Superior temporal gyrus (tissue), 1 donor: ENCODE results near the gene TLE1.
"Not testable (repeated sequence)": the region's sequence is repeated elsewhere in the genome, so short reads cannot be mapped to it uniquely, and the experiment has no call there.

Experiments used
- DNase-seq: peaks from one replicate; pipeline ENCODE4 v3.0.0-alpha.2; 2016; ENCODE audit errors: extremely low spot score

Gene TLE1

DNA sequence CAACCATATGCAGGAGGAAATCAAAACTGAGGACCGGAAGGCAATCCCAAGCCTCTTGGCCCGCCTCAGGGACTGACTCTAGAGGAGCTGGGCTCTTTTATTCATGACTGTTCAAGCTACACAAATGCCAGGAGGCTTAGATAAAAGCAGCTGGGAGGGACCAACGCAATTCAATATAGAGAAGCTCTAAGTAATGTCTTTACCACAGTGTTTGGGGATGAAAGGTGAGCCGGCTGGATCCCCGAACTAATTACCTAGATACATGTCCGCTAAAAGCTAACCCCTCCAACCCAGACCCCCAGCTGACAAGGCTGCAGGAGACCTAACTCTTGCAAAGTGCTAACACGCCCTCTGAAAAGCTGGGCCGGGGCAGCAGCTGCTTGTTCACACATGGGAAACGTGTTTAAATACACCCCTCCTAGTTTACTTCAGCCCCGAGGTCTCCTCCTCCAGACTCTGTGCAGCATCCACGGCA is 67.5 kb downstream of the TLE1 start:
- no peak for DNase-seq

DNA sequence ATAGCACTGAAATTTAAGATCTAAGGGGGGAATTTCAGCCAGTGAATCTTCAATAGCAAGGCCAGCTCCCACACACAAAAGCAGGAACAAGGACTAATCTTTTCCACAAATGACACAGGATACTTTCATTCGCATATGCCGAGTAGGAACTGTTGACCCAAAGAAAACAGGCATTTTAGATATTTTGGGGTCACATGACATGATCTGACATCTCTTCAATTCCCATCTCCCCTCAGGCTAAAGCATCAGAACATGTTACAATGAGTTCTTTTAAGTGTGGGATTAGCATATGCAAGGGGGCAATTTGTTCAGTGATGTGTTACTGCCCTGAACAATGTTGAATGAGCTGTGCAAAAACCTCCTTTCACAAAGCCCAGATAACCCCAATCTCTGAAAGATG is 68.2 kb downstream of the TLE1 start:
- no peak for DNase-seq

DNA sequence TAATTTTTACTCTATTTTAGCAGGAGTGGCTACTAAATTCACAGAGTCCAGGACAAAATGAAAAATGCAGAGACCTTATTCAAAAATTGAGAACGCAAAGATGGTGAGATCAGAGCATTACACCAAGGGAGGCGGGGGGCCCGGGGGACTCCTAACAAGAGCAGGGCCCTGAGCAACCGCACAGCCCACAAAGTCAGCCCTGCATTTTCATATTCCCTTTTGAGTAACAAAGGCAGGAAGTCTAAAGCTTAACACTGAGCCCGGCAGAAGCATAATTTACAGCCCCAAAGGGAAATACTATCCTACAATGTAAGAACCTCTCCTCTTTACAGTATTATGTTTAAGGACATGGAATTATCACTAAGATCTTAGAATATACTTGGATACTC is 69.4 kb downstream of the TLE1 start:
- no peak for DNase-seq

DNA sequence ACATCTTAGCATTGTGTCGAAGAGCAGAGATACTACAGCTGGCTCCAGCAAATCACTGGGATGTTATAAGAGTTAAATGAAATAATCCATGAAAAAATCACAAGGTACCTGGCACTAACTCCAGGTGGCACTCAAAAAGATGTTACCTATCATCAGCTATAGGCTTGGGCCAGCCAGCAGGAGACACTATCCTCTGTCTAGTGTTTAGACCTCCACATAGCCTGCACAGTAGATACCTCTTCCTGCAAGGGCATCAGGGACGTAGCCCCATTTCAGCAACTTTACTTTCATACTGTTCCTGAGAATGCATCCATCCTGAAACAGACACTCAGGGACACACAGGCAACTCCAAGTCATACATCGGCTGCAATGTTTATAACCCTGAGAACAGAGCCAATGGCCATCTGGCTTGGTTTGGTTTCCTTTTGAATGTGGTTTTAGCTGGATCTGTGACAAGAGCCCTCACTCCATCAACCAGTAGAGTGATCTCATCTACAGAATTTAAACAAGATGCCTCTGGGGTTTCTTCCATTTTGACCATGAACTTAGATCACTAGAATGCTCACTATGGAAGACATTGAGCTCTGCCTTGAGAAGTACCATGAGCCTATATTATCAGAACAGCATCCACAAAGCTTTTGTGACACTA is 69.9 kb downstream of the TLE1 start:
- DNase-seq = no peak

DNA sequence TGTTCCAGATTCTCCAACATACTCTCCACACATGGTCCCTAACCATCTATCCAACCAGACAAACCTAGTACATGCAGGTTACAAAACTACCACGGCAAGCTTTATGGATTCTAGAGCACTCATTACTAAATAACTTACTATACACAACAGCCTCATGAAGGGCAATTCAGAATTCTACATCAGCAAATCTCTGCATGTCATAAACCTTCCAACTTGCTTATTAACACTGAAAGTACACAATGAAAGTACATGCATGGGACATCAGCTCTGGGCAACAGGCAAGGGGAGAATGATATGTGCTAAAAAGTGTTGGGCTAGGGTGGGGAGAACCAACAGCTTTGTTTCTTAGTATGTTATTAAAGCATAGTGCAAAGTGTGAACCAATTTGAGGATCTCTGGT is 70.4 kb downstream of the TLE1 start:
- DNase-seq = no peak

DNA sequence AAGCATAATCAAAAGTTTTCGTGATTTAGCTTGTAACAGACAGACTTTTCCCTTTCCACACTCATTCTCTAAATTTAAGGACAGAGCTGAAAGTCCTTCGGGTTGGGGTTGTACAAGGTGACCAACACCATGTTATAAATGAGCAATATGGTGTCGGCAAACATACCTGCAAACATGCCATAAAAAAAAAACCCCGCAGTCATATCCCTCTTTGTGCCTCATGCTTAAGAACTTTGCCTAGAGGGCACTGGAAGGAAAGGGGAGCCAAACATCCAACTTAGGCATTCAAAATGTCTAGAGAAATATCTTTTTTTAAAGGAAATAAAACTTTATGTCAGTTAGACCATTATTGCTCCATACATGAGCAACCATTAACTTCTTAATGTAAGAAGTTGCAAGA is 73.2 kb downstream of the TLE1 start:
- no peak for DNase-seq

DNA sequence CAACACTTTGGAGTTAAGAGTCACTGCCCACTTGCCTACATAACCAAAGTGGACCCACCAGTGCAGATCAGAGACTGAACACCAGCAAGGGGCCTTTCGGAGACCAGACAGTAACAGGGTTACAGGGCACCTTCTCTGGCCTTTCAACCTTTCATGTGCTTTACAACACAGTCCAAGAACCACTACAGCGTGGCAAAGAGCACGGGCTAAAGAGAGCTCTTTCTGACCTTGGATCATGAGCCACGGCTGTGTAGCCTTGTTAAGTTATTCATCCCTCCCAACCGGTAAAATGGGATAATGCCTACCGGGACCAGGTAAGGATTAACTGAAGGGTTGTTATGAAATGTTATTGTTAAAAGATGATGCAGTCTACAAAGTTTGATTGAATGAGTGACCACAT is 75.0 kb downstream of the TLE1 start:
- DNase-seq = no peak

DNA sequence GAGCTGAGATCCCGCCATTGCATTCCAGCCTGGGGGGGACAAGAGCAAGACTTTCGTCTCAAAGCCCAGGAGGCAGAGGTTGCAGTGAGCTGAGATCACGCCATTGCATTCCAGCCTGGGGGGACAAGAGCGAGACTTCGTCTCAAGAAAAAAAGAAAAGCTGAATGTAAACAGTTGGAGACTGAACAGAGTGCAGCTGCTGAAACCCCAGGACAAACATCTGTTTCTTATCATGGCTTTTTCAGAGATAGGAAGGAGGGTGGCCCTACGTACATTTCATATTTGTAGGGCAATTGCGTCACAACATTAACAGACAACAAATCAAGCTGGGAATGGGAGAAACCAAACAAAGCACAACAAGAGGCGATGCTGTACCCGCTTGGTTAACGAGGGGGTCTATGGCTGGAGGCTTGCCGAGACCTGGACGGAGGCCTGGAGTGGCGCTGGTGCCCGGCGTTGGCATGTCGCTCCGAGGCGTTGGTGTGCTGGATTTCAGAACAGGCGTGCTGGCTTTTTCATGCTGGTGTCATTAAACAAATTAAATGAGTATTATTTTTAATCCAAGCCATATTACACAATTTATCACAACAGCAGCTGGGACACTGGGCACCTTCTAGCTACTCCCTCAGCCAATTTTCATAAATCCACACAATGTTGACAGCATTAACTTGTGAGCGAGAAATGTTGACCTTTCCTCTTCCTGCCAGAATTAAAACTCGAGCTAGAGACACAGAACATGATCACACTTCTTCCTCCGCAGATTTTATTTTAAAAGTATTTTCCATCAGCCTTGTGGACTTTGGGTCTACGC is 76.1 kb downstream of the TLE1 start:
- DNase-seq = no peak

DNA sequence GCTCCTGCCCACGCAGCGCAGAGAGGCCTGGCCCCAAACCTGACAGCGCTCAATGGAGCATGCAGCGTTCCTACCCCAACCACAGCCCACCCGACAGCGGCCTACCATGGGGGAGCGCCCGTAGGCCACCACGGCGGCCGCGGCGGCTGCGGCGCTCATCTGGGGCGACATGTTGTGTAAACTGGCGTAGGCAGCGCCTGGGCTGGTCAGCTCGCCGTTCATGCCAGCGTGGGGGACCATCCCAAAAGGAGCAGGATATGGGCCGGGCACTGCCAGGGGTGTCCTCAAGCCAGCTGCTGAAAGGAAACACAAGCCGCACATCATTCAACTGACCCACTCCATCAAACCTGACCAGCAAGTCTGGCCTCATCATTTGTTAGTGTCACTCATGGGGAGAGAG is 77.7 kb downstream of the TLE1 start:
- DNase-seq = no peak

DNA sequence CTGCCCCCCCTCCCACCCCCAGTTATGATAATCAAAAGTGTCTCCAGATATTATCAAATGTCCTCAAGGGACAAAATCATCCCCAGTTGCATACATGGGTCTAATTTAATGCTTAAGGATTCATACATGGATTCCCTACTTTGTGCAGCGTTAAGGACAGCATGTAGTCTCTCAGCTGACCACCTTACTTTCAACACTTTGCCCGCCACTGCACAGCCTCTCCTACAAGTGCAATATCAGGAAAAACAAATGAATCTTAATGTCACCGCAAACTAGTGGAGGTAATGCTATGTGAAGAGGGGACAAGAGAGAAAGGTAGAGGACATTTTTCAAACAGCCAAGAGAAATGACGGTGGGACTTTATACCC is 78.6 kb downstream of the TLE1 start:
- no peak for DNase-seq

DNA sequence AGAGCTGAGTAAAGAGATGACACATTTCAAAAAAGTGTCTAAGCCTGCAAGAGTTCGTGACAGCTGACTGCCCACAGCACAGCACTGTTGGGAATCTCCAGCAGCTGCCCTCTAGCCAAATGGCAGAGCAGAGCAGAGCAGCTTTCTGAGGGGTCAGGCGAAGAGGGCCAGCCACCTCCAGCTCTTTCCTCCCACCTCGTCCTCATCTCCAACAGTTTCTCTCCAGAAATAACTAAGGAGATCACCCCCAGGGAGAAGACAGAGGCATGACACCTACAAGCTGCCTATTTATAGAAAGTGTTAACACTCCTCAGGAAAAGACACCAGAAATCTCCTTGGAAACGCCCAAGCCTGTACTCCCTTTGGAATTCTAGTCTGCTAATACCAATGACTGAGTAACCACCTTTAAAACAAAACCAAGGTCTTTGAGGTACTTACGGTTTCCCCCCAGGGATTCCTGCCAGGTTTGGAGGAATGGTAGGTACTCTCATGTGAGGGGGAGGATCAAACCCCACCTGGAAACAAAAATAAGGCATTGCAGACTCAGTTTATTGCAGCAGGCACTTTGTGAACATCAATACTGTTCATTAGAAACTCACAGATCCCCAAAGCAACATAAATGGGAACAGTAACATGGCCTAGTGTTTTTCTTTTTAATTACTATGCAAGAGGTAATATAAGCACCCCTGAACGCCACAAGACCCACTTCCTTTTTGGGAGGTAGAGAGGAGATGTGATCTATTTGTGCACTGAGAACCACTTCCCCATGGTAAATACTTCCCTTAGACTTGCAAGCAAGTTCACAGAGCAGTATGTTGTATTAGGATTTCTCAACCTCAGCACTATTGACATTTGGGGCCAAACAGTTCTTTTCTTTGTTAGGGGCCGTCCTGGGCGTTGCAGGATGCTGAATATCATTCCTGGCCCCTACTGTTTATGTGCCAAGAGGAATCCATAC is 79.3 kb downstream of the TLE1 start:
- peak; percentile 40 for DNase-seq

DNA sequence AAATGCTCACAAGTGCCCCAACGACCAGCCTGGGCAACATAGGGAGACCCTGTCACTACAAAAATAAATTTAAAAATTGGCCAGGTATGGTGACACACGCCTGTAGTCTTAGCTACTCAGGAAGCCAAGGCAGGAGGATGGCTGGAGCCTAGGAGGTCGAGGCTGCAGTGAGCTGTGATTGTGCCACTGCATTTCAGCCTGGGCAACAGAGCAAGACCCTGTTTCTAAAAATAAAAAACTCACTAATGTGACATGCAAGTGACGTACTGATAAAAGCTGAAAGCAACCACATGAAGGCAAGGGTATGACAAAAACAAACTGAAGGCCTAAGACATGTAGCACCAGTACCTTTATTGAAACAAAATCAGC is 81.1 kb downstream of the TLE1 start:
- no peak for DNase-seq

DNA sequence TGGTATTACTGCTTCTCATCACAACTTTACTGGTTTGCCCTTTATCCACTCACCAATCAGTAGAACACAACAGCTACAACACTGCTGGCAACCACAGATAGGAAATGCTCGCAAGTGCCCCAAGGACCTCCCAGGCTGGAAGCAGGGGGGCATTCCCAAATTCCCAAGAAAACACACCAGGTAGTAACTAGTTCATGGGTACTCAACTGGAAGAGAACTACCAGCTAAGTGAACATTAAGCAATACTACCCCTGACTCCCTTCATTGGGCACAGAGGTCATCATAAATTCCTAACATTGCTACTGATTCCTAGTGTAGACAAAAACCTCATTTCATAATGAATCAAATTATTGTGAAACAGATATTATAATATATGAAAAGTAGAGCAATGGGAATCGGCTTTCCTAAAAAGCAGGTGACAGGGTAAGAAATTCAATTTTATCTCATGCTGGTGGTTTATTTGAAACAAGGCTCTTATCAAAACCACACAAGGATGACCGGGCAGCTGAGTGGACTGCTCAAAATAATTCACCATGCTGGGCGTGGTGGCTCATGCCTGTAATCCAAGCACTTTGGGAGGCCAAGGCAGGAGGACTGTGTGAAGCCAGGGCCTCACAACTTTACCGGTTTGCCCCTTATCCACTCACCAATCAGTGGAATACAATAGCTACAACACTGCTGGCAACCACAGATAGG is 81.6 kb downstream of the TLE1 start:
- DNase-seq = no peak

DNA sequence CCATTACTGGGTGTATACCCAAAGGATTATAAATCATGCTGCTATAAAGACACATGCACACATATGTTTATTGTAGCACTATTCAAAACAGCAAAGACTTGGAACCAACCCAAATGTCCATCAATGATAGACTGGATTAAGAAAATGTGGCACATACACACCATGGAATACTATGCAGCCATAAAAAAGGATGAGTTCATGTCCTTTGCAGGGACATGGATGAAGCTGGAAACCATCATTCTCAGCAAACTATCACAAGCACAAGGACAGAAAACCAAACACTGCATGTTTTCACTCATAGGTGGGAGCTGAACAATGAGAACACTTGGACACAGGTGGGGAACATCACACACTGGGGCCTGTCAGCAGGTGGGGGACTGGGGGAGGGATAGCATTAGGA is 83.1 kb downstream of the TLE1 start:
- not testable (repeated sequence) for DNase-seq

DNA sequence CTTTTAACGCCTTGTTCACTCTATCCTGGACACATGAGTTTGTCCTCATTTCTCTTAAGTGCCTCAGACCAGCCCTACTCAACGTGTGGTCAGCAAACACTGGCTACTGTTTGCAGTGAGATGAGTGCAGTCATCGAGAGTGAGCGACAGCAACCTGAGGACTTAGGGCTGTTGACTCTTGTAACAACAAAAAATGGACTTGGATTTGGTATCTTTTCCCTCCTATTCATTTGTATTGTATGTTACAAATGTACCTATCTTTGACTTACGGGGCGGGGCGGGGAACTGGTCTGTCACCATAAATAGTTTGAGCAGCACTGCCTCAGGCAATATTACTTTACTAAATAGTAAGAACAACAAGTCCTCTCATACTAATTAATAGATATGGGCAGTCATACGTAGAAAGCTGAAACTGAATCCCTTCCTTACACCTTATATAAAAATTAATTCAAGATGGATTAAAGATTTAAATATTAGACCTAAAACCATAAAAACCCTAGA is 84.1 kb downstream of the TLE1 start:
- DNase-seq = no peak

DNA sequence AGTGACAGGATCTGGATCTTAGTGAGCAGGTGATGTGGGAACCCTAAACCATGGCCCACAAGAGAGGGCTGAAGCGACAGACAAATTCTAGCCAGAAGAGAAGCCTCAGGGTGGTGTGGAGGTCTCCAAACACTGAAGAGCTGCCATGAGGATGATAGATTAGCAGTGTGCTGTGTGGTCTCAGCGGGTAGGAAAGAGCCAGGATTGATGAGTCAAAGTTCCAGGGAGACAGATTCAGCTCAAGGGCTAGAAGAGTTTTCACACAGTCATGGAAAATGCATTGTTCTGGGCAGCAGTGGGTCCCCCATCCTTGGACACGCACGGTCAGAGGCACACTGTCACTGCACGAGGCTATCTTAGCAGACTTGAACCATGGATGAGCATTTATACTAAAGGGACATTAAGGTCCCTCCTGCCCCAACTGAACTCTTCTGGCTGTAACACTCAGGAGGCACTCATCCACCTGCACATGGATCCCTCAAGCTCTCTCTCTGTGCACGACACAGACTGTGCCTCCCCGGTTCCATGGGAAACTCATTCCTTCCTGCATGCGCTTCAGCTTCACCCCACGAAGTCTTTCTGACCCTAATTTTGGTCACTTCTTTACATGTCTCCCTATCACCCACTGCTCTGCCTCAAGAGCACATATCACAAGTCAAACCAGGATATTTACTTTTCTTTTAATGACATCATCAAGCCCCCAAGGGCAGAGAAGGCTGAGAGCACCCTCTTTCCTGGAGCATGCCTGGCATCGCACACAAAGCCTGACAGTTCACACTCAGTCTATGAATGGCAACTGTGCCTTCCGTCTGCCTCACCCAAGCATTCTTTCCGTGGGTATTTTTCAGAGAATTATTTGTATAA is 84.8 kb downstream of the TLE1 start:
- DNase-seq = no peak

DNA sequence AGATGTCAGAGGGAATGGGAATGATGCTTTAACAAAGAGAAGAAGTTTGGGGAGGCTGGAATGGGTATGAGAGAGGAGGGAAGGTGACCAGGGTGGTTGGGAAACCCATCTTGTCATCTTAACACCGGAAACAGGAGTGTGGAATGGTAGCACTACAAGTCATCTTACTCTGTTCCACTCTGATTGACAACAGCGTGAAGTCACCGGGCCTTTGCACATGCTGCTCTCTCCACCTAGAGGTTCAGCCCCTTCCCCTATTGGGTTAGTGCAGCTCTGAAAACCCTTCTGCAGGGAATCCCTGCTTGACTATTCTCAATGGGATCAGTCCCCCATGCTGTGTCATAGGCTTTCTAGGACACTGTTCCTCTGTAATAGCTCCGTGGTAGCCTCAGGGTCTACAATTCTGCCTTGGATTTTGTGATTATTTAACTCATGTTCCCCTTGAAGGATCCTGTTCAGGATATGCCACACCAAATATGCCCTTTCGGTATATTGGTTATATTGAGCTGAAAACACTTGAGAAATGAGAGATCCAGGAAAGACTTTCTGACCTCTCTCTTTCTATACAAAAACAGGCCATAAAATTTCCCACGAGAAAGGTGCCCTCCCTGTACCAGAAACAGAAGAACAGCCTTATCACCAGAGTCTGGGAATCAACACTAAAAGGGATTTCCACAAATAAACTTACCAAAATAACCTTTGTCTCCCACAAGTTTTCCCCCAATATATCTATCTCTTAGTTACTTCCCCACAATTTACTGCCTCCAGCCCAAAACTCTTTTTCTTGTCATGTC is 86.3 kb downstream of the TLE1 start:
- no peak for DNase-seq

DNA sequence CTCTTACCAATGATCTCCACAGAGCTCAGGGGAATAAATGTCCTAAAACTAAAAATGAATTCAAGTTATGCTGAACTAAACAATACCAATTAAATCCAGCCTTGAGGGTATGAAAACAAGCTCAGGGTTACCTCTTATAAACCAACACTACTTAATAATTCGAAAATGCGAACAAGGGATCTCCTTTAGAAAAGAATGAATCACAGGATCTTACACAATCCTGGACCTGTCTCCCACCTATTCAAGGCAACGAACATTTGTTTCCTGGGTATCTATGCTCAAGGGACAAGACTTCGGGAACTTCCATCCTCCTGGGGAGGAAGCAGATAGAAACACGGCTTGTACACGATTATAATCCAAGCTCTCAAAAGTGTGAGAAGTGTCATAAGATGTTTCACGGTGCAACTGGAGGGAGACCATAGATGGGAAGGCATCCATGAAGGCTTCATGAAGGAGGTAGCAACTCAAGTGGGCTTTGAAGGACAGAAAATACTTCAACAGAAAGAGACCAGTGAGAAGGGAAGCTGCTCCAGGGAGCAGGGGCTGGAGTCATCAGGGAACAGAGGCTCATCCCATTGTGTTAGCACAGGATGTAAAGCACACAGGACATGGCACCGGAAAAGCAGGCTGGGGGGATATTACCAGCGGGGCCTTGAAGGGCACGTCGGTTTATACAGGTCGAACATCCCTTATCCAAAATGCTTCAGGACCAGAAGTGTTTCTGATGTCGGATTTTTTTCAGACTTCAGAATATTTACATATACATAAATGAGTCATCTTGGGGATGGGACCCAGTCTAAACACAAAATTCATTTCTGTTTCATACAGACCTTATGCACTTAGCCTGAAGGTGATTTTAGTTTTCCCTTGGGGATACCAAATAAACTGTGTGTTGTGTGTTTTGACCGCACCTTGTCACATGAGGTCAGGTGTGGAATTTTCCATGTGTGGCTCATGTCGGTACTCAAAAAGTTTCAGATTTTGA is 87.4 kb downstream of the TLE1 start:
- DNase-seq = no peak

DNA sequence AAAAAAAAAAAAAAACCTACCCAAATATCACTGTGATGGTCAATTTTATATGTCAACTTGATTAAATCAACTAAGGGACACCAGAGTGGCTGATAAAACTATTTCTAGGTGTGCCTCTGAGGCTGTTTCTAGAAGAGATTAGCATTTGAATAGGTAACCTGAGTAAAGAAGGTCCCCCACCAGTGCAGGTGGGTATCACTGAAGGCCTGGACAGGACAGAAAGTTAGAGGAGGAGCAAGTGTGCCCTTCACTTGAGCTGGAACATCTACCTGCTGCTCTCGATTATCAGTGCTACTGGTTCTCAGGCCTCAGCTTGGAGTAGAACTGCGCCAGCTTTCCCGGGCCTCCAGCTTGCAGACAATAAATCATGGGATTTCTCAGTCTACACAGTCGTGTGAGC is 88.7 kb downstream of the TLE1 start:
- no peak for DNase-seq
